Measurements from ENCODE around the gene CST3.

DNA sequence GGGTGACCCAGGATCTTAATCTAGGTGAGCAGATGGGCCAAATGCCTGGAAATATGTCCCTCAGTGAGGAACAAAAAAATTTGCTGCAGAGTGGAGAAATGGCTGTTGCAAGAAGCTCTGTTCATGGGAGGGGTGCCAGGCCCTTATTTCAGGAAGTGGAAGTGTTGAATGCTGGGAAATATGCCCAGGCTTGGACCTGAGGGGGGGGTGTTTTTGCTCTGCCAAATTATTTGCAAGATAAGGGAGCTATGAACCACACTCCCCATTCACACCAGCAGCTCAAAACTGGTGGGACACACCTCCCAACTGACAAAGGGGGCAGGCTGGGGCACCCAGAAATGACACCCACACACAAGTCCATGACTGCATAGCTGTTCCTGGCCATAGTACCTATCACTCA is 42.4 kb upstream of the CST3 start:
- TF ChIP-seq FOXM1 (IDR thresholded peaks at IDR 0.05; ENCODE audit: borderline replicate concordance, low read depth): no peak
- TF ChIP-seq EP300 (IDR thresholded peaks at IDR 0.05; ENCODE audit: borderline replicate concordance): no peak
- TF ChIP-seq YY1 (IDR thresholded peaks at IDR 0.05; ENCODE audit: low read depth): no peak
- no peak for TF ChIP-seq TEAD4 (IDR thresholded peaks at IDR 0.05)
- TF ChIP-seq TCF12 (IDR thresholded peaks at IDR 0.05; ENCODE audit: low read depth): no peak
- TF ChIP-seq, protein P1, sequence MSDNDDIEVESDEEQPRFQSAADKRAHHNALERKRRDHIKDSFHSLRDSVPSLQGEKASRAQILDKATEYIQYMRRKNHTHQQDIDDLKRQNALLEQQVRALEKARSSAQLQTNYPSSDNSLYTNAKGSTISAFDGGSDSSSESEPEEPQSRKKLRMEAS (IDR thresholded peaks at IDR 0.05): no peak
- no peak for TF ChIP-seq RAD21 (IDR thresholded peaks at IDR 0.05; ENCODE audit: low read depth)
- TF ChIP-seq TAF1 (IDR thresholded peaks at IDR 0.05; ENCODE audit: low read depth): no peak

Data from Ishikawa (cell line).